Measurements from ENCODE around the gene ZNF683. TPM values are rescaled to one million over a fixed set of nuclear protein-coding genes. Genes with fewer than 3 reads are reported as not detected.

The ZNF683 gene
- total and polyA plus RNA-seq, 9 of the 15 experiments (the other 6 are each of a cell fraction or from before 2014, with no cell fraction given), result not detected

GRCh38 chr1:26418865-26419349 is 46.4 kb upstream of the ZNF683 start (continued):
- TF ChIP-seq CREB3 (tag; conservative IDR thresholded peaks at IDR 0.05; ENCODE audit: low read depth), result no peak

GRCh38 chr1:26417111-26417759 is 44.7 kb upstream of the ZNF683 start:
- Histone ChIP-seq H2AFZ (ENCODE audit: low read depth, low read length) (peak overlapping the region; percentile 2), H3K9ac (ENCODE audit: insufficient read depth in 1 of 2, low read depth in 2 of 2, low read length in 2 of 2) (no peak overlapping the region), H3K4me1 (replicated peaks in 1 of 2; ENCODE audit: control insufficient read depth in 2 of 2, insufficient read depth in 2 of 2, low read length in 2 of 2) (peaks cover 4 to 6% of the 10 kb centered on the region in 2 experiments; a peak in 2 of 5 replicates), H3K9me1 (ENCODE audit: control insufficient read depth, insufficient read depth, low read length) (no peaks in the 10 kb centered on the region), H3K4me3 (no peak overlapping the region), H3K79me2 (ENCODE audit: control insufficient read depth, insufficient read depth, low read length) (no peaks in the 10 kb centered on the region), H3K4me2 (ENCODE audit: insufficient read depth, low read length) (no peak overlapping the region), H3K27me3 (ENCODE audit: control insufficient read depth in 2 of 2, insufficient read depth in 2 of 2, low read length in 2 of 2) (peaks cover 0 to 2% of the 10 kb centered on the region in 2 experiments; a peak in 1 of 5 replicates), H4K20me1 (replicated peaks; ENCODE audit: control insufficient read depth, insufficient read depth, low read length) (no peaks in the 10 kb centered on the region), H3K27ac (ENCODE audit: extremely low read depth, low read depth, low read length) (no peak overlapping the region), H3K36me3 (ENCODE audit: control insufficient read depth, insufficient read depth, low read length) (no peaks in the 10 kb centered on the region), H3K9me3 (replicated peaks; ENCODE audit: control insufficient read depth, insufficient read depth, low read depth, low read length) (no peaks in the 10 kb centered on the region)
- DNase-seq (ENCODE audit: extremely low read depth in 1 of 4, low spot score in 3 of 4) (peak; percentile 88 to 93 (median 90)), ATAC-seq (peak; percentile 100), FAIRE-seq (peak; percentile 92)
- intact Hi-C loops (cut with micrococcal nuclease) (no loop called here), in situ Hi-C loops (cut with MboI) (no loop called here)
- POLR2A ChIA-PET, result interaction anchor here (0.7 to 2.2 kb wide), 12 partner anchors 9 to 247 kb away, joined by 3 to 9 read pairs (median 4); partner anchors contain the start of genes CD52, DHDDS and ZNF593
- WGBS (ENCODE audit: insufficient coverage, low coverage, missing lambda C conversion rate), result 13% methylated on average over 8 of the region's 9 CpGs
- CTCF ChIA-PET (ENCODE audit: low intra/inter-chr PET ratio), result interaction anchor here (0.6 to 2.1 kb wide), 3 partner anchors 132 to 314 kb away, joined by 3 to 12 read pairs (median 5); no protein-coding TSS in a partner anchor
- BruUV-seq (replicated peaks), result no TSS peak
- no peak for TF ChIP-seq ARID1B (IDR thresholded peaks at IDR 0.05)
- peak; percentile 89 for TF ChIP-seq SMC3 (conservative IDR thresholded peaks at IDR 0.05; ENCODE audit: insufficient read depth, low read depth, low read length)
- no peak for TF ChIP-seq PURB (CRISPR knock-in tag; IDR thresholded peaks at IDR 0.05; ENCODE audit: low read depth)
- no peak for TF ChIP-seq ARID2 (IDR thresholded peaks at IDR 0.05)
- TF ChIP-seq ZNF3 (CRISPR knock-in tag; IDR thresholded peaks at IDR 0.05), result no peak
- 0 out of 2 replicates have a peak, but pooled peaks have one; percentile 39 for TF ChIP-seq KLF16 (IDR thresholded peaks at IDR 0.05)
- no peak for TF ChIP-seq ZBTB8A (IDR thresholded peaks at IDR 0.05; ENCODE audit: partially characterized antibody)
- no peak for TF ChIP-seq ZNF766 (CRISPR knock-in tag; conservative IDR thresholded peaks at IDR 0.05)
- TF ChIP-seq E4F1 (CRISPR knock-in tag; IDR thresholded peaks at IDR 0.05; ENCODE audit: borderline replicate concordance), result no peak
- TF ChIP-seq THRAP3 (IDR thresholded peaks at IDR 0.05; ENCODE audit: borderline replicate concordance), result no peak
- no peak for TF ChIP-seq CREBBP (IDR thresholded peaks at IDR 0.05; ENCODE audit: low read depth, low read length)
- no peak for TF ChIP-seq ZNF124 (CRISPR knock-in tag; IDR thresholded peaks at IDR 0.05)
- no peak for TF ChIP-seq ZNF212 (CRISPR knock-in tag; IDR thresholded peaks at IDR 0.05)
- TF ChIP-seq ZNF280B (CRISPR knock-in tag; IDR thresholded peaks at IDR 0.05), result no peak
